ENCODE results near the gene EEF1G. TPM values are rescaled to one million over a fixed set of nuclear protein-coding genes. Genes with fewer than 3 reads are reported as not detected.

The EEF1G gene
- total and polyA plus RNA-seq, 2 of the 13 experiments (the other 11 are each of a cell fraction or from before 2014, with no cell fraction given): 1,787 to 2,144 TPM

GRCh38 chr11:62575837-62576236, 2.1 kb upstream of the EEF1G start:
- ChIA-PET POLR2A (interaction anchor here (1.0 to 5.0 kb wide), 3 partner anchors 15 to 45 kb away, joined by 3 to 160 read pairs (median 45); partner anchors contain the start of genes AHNAK, B3GAT3 and TUT1), CTCF (ENCODE audit: low intra/inter-chr PET ratio, low total read pairs) (no interaction called here)
- Histone ChIP-seq H3K4me2 (ENCODE audit: low read depth, low read length) (peak overlapping the region; percentile 89), H3K9me3 (ENCODE audit: low read length) (no peaks in the 10 kb centered on the region), H3K27me3 (ENCODE audit: control insufficient read depth in 1 of 2, insufficient read depth in 2 of 2, low read length in 2 of 2) (no peaks in the 10 kb centered on the region; a peak in 1 of 5 replicates), H3K27ac (ENCODE audit: extremely low read length, insufficient read depth, low read length) (no peak overlapping the region), H3K4me1 (ENCODE audit: insufficient read depth, low read length) (peaks cover 43% of the 10 kb centered on the region), H3K79me2 (ENCODE audit: insufficient read depth, low read length) (peaks cover 48% of the 10 kb centered on the region), H4K20me1 (ENCODE audit: insufficient read depth, low read length) (peaks cover 8% of the 10 kb centered on the region; the same call in 1 of the 2 replicates), H2AFZ (ENCODE audit: low read length) (no peak overlapping the region), H3K4me3 (replicated peaks in 1 of 3; ENCODE audit: insufficient read depth in 1 of 3, low read depth in 2 of 3, low read length in 3 of 3) (peak overlapping the region in 1 of 3 experiments; percentile 83; a peak in 2 of 6 replicates), H3K36me3 (replicated peaks in 1 of 2; ENCODE audit: control insufficient read depth in 1 of 2, insufficient read depth in 2 of 2, low read length in 2 of 2) (peaks cover 16 to 47% of the 10 kb centered on the region in 2 experiments), H3K9ac (ENCODE audit: insufficient read depth, low read depth, low read length) (peak overlapping the region; percentile 98; the same call in 1 of the 2 replicates)
- in situ Hi-C loops (cut with HindIII; ENCODE audit: extremely low pct_ligation_motif_present, low pct_unique_long_range_greater_than_20kb): no loop called here
- ATAC-seq (no peak), FAIRE-seq (no peak), DNase-seq (ENCODE audit: low spot score) (no peak)
- BruUV-seq (replicated peaks): no TSS peak
- intact Hi-C loops (cut with micrococcal nuclease; ENCODE audit: unreplicated experiment): no loop called here
- TF ChIP-seq CHCHD3 (CRISPR knock-in tag; IDR thresholded peaks at IDR 0.05): no peak
- no peak for TF ChIP-seq ZNF605 (CRISPR knock-in tag; IDR thresholded peaks at IDR 0.05)
- TF ChIP-seq ATF4 (CRISPR knock-in tag; IDR thresholded peaks at IDR 0.05): no peak
- no peak for TF ChIP-seq NFATC3 (CRISPR knock-in tag; IDR thresholded peaks at IDR 0.05)
- TF ChIP-seq ZNF713 (CRISPR knock-in tag; IDR thresholded peaks at IDR 0.05): no peak
- no peak for TF ChIP-seq KMT2B (CRISPR knock-in tag; IDR thresholded peaks at IDR 0.05)
- no peak for TF ChIP-seq E2F5 (CRISPR knock-in tag; conservative IDR thresholded peaks at IDR 0.05)
- TF ChIP-seq ZNF616 (CRISPR knock-in tag; IDR thresholded peaks at IDR 0.05; ENCODE audit: low read depth): no peak
- TF ChIP-seq ZNF343 (CRISPR knock-in tag; IDR thresholded peaks at IDR 0.05): no peak
- TF ChIP-seq KDM3A (CRISPR knock-in tag; IDR thresholded peaks at IDR 0.05; ENCODE audit: low read depth): no peak
- TF ChIP-seq MTA1 (CRISPR knock-in tag; IDR thresholded peaks at IDR 0.05; ENCODE audit: borderline replicate concordance): no peak
- no peak for TF ChIP-seq MXI1 (IDR thresholded peaks at IDR 0.05; ENCODE audit: borderline replicate concordance, low read depth, low read length)
- TF ChIP-seq ZNF850 (CRISPR knock-in tag; conservative IDR thresholded peaks at IDR 0.05): no peak
- no peak for TF ChIP-seq RFX3 (CRISPR knock-in tag; IDR thresholded peaks at IDR 0.05)
- no peak for TF ChIP-seq DNMT3B (CRISPR knock-in tag; conservative IDR thresholded peaks at IDR 0.05)
- whole genome bisulfite sequencing (ENCODE audit: low lambda C conversion rate): 99% methylated on average over 14 of the region's 14 CpGs

Data from HepG2 (cell line).